K562 (cell line): Measurements from ENCODE around the gene NRN1. TPM values are rescaled to one million over a fixed set of nuclear protein-coding genes. Genes with fewer than 3 reads are reported as not detected.

ENCODE experiments used
- ATAC-seq: fragments of 200-7000 bp; cut with Tn5 transposase; 3 replicates; pipeline ENCODE4 v1.9.1; 2020; ENCODE audit warnings: moderate library complexity
- BruUV-seq: library from RNA; stranded (reverse); fragments of 400-500 nt; replicated peaks from 2 replicates; lab custom pipeline; 2021; lab: Mats Ljungman, UMichigan
- CTCF ChIA-PET: fragments of 300-600 bp; formaldehyde crosslinking; extraction: SDS; loops from one replicate; lab custom pipeline; 2021; ENCODE audit warnings: low intra/inter-chr PET ratio; lab: Yijun Ruan, JAX
- POLR2A ChIA-PET: fragments of 300-600, 350-650 bp; sonication (Branson Sonifier 250); formaldehyde crosslinking; extraction: SDS; loops from one replicate; lab custom pipeline; 2021; ENCODE audit warnings: antibody characterized with exemption, inconsistent platforms; lab: Yijun Ruan, JAX
- DNase-seq, 4 experiments: peaks; one replicate each; pipeline versions ENCODE4 v3.0.0 to v3.0.0-alpha.2; 2011 to 2018; ENCODE audit warnings: low spot score in 3 of 4, mixed read lengths in 3 of 4; ENCODE audit errors: extremely low read depth in 1 of 4
- FAIRE-seq: peaks from 2 replicates; lab custom pipeline; 2011; peaks lifted over from hg19 to GRCh38; lab: Jason Lieb, UNC
- H2AFZ ChIP-seq: 2 replicates; pipeline ENCODE4 v1.6.0; 2011; ENCODE audit warnings: low read depth, low read length, control low read depth, inconsistent platforms
- H3K27ac ChIP-seq: fragments of 200-600 bp; 3 replicates; pipeline ENCODE4 v1.8.0; 2011; ENCODE audit warnings: low read depth, mild to moderate bottlenecking, control low read depth, inconsistent platforms, low read length, moderate library complexity, mixed read lengths; ENCODE audit errors: extremely low read depth
- H3K27me3 ChIP-seq, 2 experiments: fragments of 300-600 bp in 1 of 2; 2 replicates in 1 of 2; 3 replicates in 1 of 2; pipeline versions ENCODE4 v1.6.0 to v1.8.0; 2011; ENCODE audit warnings: inconsistent platforms in 2 of 2, low read length in 2 of 2, mild to moderate bottlenecking in 1 of 2, mixed read lengths in 1 of 2, moderate library complexity in 1 of 2; ENCODE audit not compliant: control insufficient read depth in 2 of 2, insufficient read depth in 2 of 2
- H3K36me3 ChIP-seq: fragments of 300-600 bp; 3 replicates; pipeline ENCODE4 v1.8.0; 2011; ENCODE audit warnings: mild to moderate bottlenecking, low read length, inconsistent platforms; ENCODE audit not compliant: control insufficient read depth, insufficient read depth
- H3K4me1 ChIP-seq, 2 experiments: fragments of 200-600 bp in 1 of 2; replicated peaks in 1 of 2; 2 replicates in 1 of 2; 3 replicates in 1 of 2; pipeline versions ENCODE4 v1.5.1 to v1.8.0; 2011; ENCODE audit warnings: inconsistent platforms in 2 of 2, low read length in 2 of 2, mild to moderate bottlenecking in 1 of 2, mixed read lengths in 1 of 2, moderate library complexity in 1 of 2; ENCODE audit not compliant: control insufficient read depth in 2 of 2, insufficient read depth in 2 of 2
- H3K4me2 ChIP-seq: 2 replicates; pipeline ENCODE4 v1.6.1; 2011; ENCODE audit warnings: low read length, control low read depth, inconsistent platforms, mixed read lengths; ENCODE audit not compliant: insufficient read depth
- H3K4me3 ChIP-seq: fragments of 200-600 bp; sonication (generic), shearing (Covaris generic); 2 replicates; pipeline ENCODE4 v1.5.1; 2016; ENCODE audit warnings: control low read depth, inconsistent platforms
- H3K79me2 ChIP-seq: fragments of 200-600 bp; 3 replicates; pipeline ENCODE4 v1.8.0; 2011; ENCODE audit warnings: low read length, inconsistent platforms; ENCODE audit not compliant: control insufficient read depth, insufficient read depth
- H3K9ac ChIP-seq, 2 experiments: 2 replicates each; pipeline versions ENCODE4 v1.6.0 to v1.6.1; 2011; ENCODE audit warnings: low read depth in 2 of 2, low read length in 2 of 2, control low read depth in 1 of 2, inconsistent platforms in 1 of 2, mild to moderate bottlenecking in 1 of 2, mixed read lengths in 1 of 2; ENCODE audit not compliant: insufficient read depth in 1 of 2
- H3K9me1 ChIP-seq: one replicate; pipeline ENCODE4 v1.6.0; 2011; ENCODE audit warnings: inconsistent platforms, mild to moderate bottlenecking, low read length, moderate library complexity; ENCODE audit not compliant: control insufficient read depth, insufficient read depth
- H3K9me3 ChIP-seq: replicated peaks from 2 replicates; pipeline ENCODE4 v1.5.1; 2011; ENCODE audit warnings: low read depth, low read length, inconsistent platforms; ENCODE audit not compliant: control insufficient read depth, insufficient read depth
- H4K20me1 ChIP-seq: replicated peaks from 2 replicates; pipeline ENCODE4 v1.6.1; 2011; ENCODE audit warnings: low read length, inconsistent platforms, mixed read lengths; ENCODE audit not compliant: control insufficient read depth, insufficient read depth
- ADNP ChIP-seq: fragments of 200-800 bp; sonication (Bioruptor generic); IDR thresholded peaks from 2 replicates; pipeline ENCODE4 v1.6.1; 2016; ENCODE audit warnings: missing genetic modification characterization, missing compliant biosample characterization
- CBX1 ChIP-seq: sonication (generic); IDR thresholded peaks from 2 replicates; pipeline ENCODE4 v1.6.1; 2016; ENCODE audit warnings: antibody characterized with exemption, low read depth, mild to moderate bottlenecking
- EP300 ChIP-seq: IDR thresholded peaks from 2 replicates; pipeline ENCODE4 v1.6.1; 2012; ENCODE audit warnings: low read length, improper control_type of control experiment
- KAT8 ChIP-seq: fragments of 450-650 bp; IDR thresholded peaks from 2 replicates; pipeline ENCODE4 v1.6.1; 2016; ENCODE audit warnings: low read depth, mild to moderate bottlenecking
- KLF6 ChIP-seq: fragments of 250-450 bp; sonication (Bioruptor Pico); IDR thresholded peaks from 2 replicates; pipeline ENCODE4 v1.4.0; 2020; ENCODE audit warnings: mild to moderate bottlenecking, moderate library complexity, borderline replicate concordance
- NFE2L1 ChIP-seq: fragments of 450-650 bp; IDR thresholded peaks from 2 replicates; pipeline ENCODE4 v1.6.1; 2016; ENCODE audit warnings: missing genetic modification characterization, low read depth, mild to moderate bottlenecking, missing compliant biosample characterization, moderate library complexity, borderline replicate concordance
- NR2C2 ChIP-seq, 2 experiments: fragments of 200-800 bp in 1 of 2; sonication (Bioruptor generic) in 1 of 2; sonication (generic) in 1 of 2; formaldehyde crosslinking in 1 of 2; IDR thresholded peaks; 2 replicates each; pipeline versions ENCODE4 v1.6.1 to v1.8.0; 2016 to 2022; ENCODE audit warnings: mild to moderate bottlenecking in 1 of 2, missing compliant biosample characterization in 1 of 2, missing genetic modification characterization in 1 of 2, missing genetic modification reagents in 1 of 2
- PURB ChIP-seq: sonication (generic); formaldehyde crosslinking; IDR thresholded peaks from 2 replicates; pipeline ENCODE4 v1.9.0; 2021; ENCODE audit warnings: low read depth, mild to moderate bottlenecking, missing genetic modification reagents
- RB1 ChIP-seq: fragments of 450-650 bp; IDR thresholded peaks from 2 replicates; pipeline ENCODE4 v1.6.1; 2017; ENCODE audit warnings: low read depth, mild to moderate bottlenecking
- RBM15 ChIP-seq: fragments of 200-400 bp; formaldehyde crosslinking; IDR thresholded peaks from 2 replicates; pipeline ENCODE4 v1.6.1; 2018; ENCODE audit warnings: mild to moderate bottlenecking, low read length, moderate library complexity; ENCODE audit not compliant: insufficient read depth
- RBM22 ChIP-seq: fragments of 200-400 bp; formaldehyde crosslinking; IDR thresholded peaks from 2 replicates; pipeline ENCODE4 v1.6.1; 2018; ENCODE audit warnings: low read length, low read depth; ENCODE audit not compliant: poor library complexity, severe bottlenecking
- SAP30 ChIP-seq: fragments of 200-600 bp; sonication (generic); IDR thresholded peaks from 2 replicates; pipeline ENCODE4 v1.6.1; 2012; ENCODE audit warnings: borderline replicate concordance, low read depth, mild to moderate bottlenecking, moderate library complexity, low read length, control low read depth, inconsistent platforms; ENCODE audit not compliant: insufficient read depth, poor library complexity, severe bottlenecking
- SMAD4 ChIP-seq: fragments of 250-450 bp; sonication (Bioruptor Pico); conservative IDR thresholded peaks from 2 replicates; pipeline ENCODE4 v1.8.0; 2021; ENCODE audit warnings: inconsistent platforms, mild to moderate bottlenecking, moderate library complexity
- TOE1 ChIP-seq, 2 experiments: fragments of 450-650 bp in 1 of 2; sonication (generic) in 1 of 2; formaldehyde crosslinking in 1 of 2; IDR thresholded peaks; 2 replicates each; pipeline versions ENCODE4 v1.7.1 to v1.8.0; 2016 to 2022; ENCODE audit warnings: borderline replicate concordance in 2 of 2, mild to moderate bottlenecking in 2 of 2, antibody characterized with exemption in 1 of 2, inconsistent platforms in 1 of 2, low read depth in 1 of 2, missing genetic modification reagents in 1 of 2, moderate library complexity in 1 of 2
- TRIM24 ChIP-seq, 2 experiments: fragments of 450-650 bp; IDR thresholded peaks; 2 replicates each; pipeline ENCODE4 v1.6.1; 2016
- ZC3H4 ChIP-seq: sonication (generic); formaldehyde crosslinking; IDR thresholded peaks from 2 replicates; pipeline ENCODE4 v1.9.0; 2021; ENCODE audit warnings: missing genetic modification reagents, borderline replicate concordance
- ZKSCAN8 ChIP-seq: fragments of 200-800 bp; sonication (Bioruptor generic); IDR thresholded peaks from 2 replicates; pipeline ENCODE4 v1.6.1; 2016; ENCODE audit warnings: missing genetic modification characterization, missing compliant biosample characterization
- ZNF140 ChIP-seq: fragments of 250-450 bp; sonication (Bioruptor Pico); IDR thresholded peaks from 2 replicates; pipeline ENCODE4 v1.8.0; 2021; ENCODE audit warnings: moderate library complexity, mild to moderate bottlenecking, inconsistent platforms
- WGBS: fragments of 100-300 bp; shearing (Covaris generic); methylation state at CpG from one replicate; pipeline ENCODE4 v1.1.6; 2016; ENCODE audit warnings: low coverage, mixed read lengths; ENCODE audit not compliant: insufficient coverage; ENCODE audit errors: missing lambda C conversion rate; 5-methylcytosine and 5-hydroxymethylcytosine counted together
- in situ Hi-C: fragments of 300-500 bp; cut with MboI; formaldehyde crosslinking; loops from 4 replicates; pipeline ENCODE4 v1.15.0; 2018; ENCODE audit warnings: inconsistent platforms, mixed read lengths
- intact Hi-C: fragments of 100-400 bp; cut with micrococcal nuclease; formaldehyde crosslinking; loops from 2 replicates; pipeline ENCODE4 v1.14.2; 2022
- polyA plus RNA-seq, 8 experiments: library from polyadenylated mRNA; depleted of rRNA in 4 of 8; stranded (reverse) in 5 of 8; unstranded in 3 of 8; fragments of >200 nt; fragmentation: Nextera tagmentation in 2 of 8; fragmentation: Illumina TruSeq in 1 of 8; extraction: Ambion mirVana in 2 of 8; extraction: Trizol in 1 of 8; gene quantifications; 2 replicates each; pipeline versions ENCODE4 v1.2.1 to v1.2.3, GENCODE V29; 2011 to 2014; ENCODE audit warnings: inconsistent platforms in 1 of 8, missing spikeins in 1 of 8
- total RNA-seq, 7 experiments: library from RNA; depleted of rRNA in 6 of 7; stranded (reverse); fragments of >200 nt in 6 of 7; fragmentation: Illumina TruSeq in 2 of 7; extraction: Trizol in 2 of 7; gene quantifications; 2 replicates each; pipeline versions ENCODE4 v1.2.1 to v1.2.3, GENCODE V29; 2011 to 2021; ENCODE audit warnings: low replicate concordance in 1 of 7
- TF ChIP-seq, protein P1 (sequence below): sonication (generic); formaldehyde crosslinking; IDR thresholded peaks from 2 replicates; pipeline ENCODE4 v1.8.0; 2023; ENCODE audit warnings: mild to moderate bottlenecking, missing genetic modification reagents

Gene NRN1
- total and polyA plus RNA-seq, 9 of the 15 experiments (the other 6 are each of a cell fraction or from before 2014, with no cell fraction given), result not detected

DNA sequence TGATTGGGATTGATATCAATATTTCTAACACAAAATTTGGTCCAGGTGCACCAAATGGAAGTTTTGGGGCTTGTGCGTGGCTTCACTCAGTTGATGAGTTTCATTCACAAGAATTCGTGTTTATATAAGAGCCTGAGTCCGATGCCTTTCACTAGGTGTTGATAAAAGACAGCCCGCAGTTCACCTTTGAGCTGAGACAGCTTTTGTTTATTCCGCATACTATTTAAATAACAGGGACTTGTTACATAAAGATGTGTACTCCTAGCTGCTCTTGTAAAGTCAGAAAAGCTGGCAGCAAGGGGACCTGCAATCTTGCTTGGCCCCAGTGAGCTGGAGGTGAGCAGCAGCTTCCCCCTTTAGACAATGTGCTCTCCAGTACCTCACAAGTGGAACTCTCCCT, 19.0 kb upstream of the NRN1 start (continued):
- no peak for TF ChIP-seq SAP30
- TF ChIP-seq KAT8, result no peak
- TF ChIP-seq, protein P1, sequence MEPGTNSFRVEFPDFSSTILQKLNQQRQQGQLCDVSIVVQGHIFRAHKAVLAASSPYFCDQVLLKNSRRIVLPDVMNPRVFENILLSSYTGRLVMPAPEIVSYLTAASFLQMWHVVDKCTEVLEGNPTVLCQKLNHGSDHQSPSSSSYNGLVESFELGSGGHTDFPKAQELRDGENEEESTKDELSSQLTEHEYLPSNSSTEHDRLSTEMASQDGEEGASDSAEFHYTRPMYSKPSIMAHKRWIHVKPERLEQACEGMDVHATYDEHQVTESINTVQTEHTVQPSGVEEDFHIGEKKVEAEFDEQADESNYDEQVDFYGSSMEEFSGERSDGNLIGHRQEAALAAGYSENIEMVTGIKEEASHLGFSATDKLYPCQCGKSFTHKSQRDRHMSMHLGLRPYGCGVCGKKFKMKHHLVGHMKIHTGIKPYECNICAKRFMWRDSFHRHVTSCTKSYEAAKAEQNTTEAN (CRISPR knock-in tag), result no peak
- no peak for TF ChIP-seq PURB (CRISPR knock-in tag)
- TF ChIP-seq ZKSCAN8 (CRISPR knock-in tag), result no peak
- TF ChIP-seq NR2C2 (CRISPR knock-in tag; IDR thresholded peaks at IDR 0.05), result no peak
- no peak for TF ChIP-seq NR2C2 (tag; IDR thresholded peaks at IDR 0.05)
- TF ChIP-seq CBX1, result no peak
- TF ChIP-seq, all 486 proteins: peak for 0

DNA sequence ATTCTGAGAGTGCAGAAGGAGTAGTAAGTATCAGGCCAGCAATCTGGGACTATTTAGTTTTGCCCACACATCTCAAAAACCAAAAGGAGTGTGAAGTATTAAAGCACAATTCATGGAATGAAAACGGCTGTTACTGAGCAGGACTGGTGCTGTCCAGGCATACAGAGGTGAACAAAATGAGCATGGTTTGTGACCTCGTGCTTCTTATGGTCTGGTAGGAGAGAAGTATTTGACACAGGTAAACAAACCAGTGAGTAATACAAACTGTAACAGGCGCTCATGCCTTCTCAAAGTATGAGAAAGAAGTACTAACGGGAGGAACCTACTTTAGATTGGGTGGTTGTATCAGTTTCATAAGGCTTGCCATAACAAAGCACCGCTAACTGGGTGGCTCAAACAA, 17.5 kb upstream of the NRN1 start:
- no TSS peak for BruUV-seq
- Histone ChIP-seq H3K79me2 (no peaks in the 10 kb centered on the region), H3K4me3 (no peak overlapping the region), H3K9me3 (no peaks in the 10 kb centered on the region), H3K27ac (no peak overlapping the region), H3K9me1 (no peaks in the 10 kb centered on the region), H3K4me2 (no peak overlapping the region), H2AFZ (no peak overlapping the region), H4K20me1 (no peaks in the 10 kb centered on the region), H3K36me3 (no peaks in the 10 kb centered on the region), H3K4me1 (no peaks in the 10 kb centered on the region), H3K27me3 (peaks cover 0 to 6% of the 10 kb centered on the region in 2 experiments; a peak in 3 of 5 replicates), H3K9ac (no peak overlapping the region)
- ChIA-PET POLR2A (no interaction called here), CTCF (no interaction called here)
- no peak for FAIRE-seq
- no peak for TF ChIP-seq ZC3H4
- no peak for TF ChIP-seq NFE2L1
- TF ChIP-seq SMAD4 (CRISPR knock-in tag), result no peak
- TF ChIP-seq ZNF140, result no peak
- TF ChIP-seq TRIM24 (IDR thresholded peaks at IDR 0.05), result no peak
- no peak for TF ChIP-seq RB1
- TF ChIP-seq KLF6 (CRISPR knock-in tag), result no peak
- no peak for TF ChIP-seq TOE1 (IDR thresholded peaks at IDR 0.05; ENCODE audit: borderline replicate concordance)
- TF ChIP-seq TOE1 (CRISPR knock-in tag; IDR thresholded peaks at IDR 0.05; ENCODE audit: borderline replicate concordance, low read depth), result no peak
- TF ChIP-seq ADNP (tag), result no peak
- no peak for TF ChIP-seq RBM15
- no peak for TF ChIP-seq EP300
- no peak for TF ChIP-seq RBM22
- intact Hi-C loops, result no loop called here
- no peak for ATAC-seq
- in situ Hi-C loops, result no loop called here
- 0% methylated on average over 5 of the region's 5 CpGs for WGBS
- DNase-seq, result no peak
